HCT116 (cell line): ENCODE measurements around the gene FBXL19. TPM values are rescaled to one million over a fixed set of nuclear protein-coding genes. Genes with fewer than 3 reads are reported as not detected.

ENCODE experiments used
- ATAC-seq: fragments of 200-7000 bp; cut with Tn5 transposase; 2 replicates; pipeline ENCODE4 v1.9.1; 2020; ENCODE audit warnings: mild to moderate bottlenecking, moderate library complexity
- BruUV-seq: library from RNA; stranded (reverse); fragments of 400-500 nt; replicated peaks from 2 replicates; lab custom pipeline; 2021; lab: Mats Ljungman, UMichigan
- CTCF ChIA-PET: fragments of 300-600 bp; sonication (Branson Sonifier 250); formaldehyde crosslinking; loops from one replicate; lab custom pipeline; 2021; ENCODE audit warnings: antibody characterized with exemption; lab: Charles Lee
- POLR2A ChIA-PET: fragments of 300-600, 350-600 bp; sonication (Branson Sonifier 250); formaldehyde crosslinking; loops from one replicate; lab custom pipeline; 2021; ENCODE audit warnings: antibody characterized with exemption; lab: Charles Lee
- RAD21 ChIA-PET, 2 experiments: fragments of 300-600 bp; sonication (Branson Sonifier 250); formaldehyde crosslinking; loops; one replicate each; lab custom pipeline; 2023; ENCODE audit warnings: low total read pairs in 2 of 2; ENCODE audit not compliant: uncharacterized antibody in 2 of 2, unreplicated experiment in 2 of 2, low non-redundant PET in 1 of 2; lab: Charles Lee
- DNase-seq: peaks from one replicate; pipeline ENCODE4 v3.0.0-alpha.2; 2010; ENCODE audit warnings: low read depth, low spot score
- H2AFZ ChIP-seq: fragments of 200-600 bp; shearing (Covaris generic), sonication (generic); 2 replicates; pipeline ENCODE4 v1.6.1; 2017; ENCODE audit warnings: low read depth, mixed run types, mixed read lengths, antibody characterized with exemption, low read length; ENCODE audit not compliant: poor library complexity, severe bottlenecking
- H3K27ac ChIP-seq: 2 replicates; pipeline ENCODE4 v1.5.1; 2012; ENCODE audit warnings: low read depth, low read length
- H3K27me3 ChIP-seq: fragments of 200-600 bp; sonication (generic); 2 replicates; pipeline ENCODE4 v1.6.1; 2016; ENCODE audit warnings: mixed run types, low read length, mixed read lengths; ENCODE audit not compliant: insufficient read depth
- H3K36me3 ChIP-seq, 2 experiments: fragments of 200-500 bp in 1 of 2; fragments of 200-600 bp in 1 of 2; sonication (Bioruptor generic) in 1 of 2; sonication (generic) in 1 of 2; 2 replicates each; pipeline versions ENCODE4 v1.5.1 to v1.6.1; 2014 to 2016; ENCODE audit warnings: low read length in 2 of 2, inconsistent platforms in 1 of 2, mixed read lengths in 1 of 2, mixed run types in 1 of 2; ENCODE audit not compliant: insufficient read depth in 2 of 2, control insufficient read depth in 1 of 2
- H3K4me1 ChIP-seq, 2 experiments: fragments of 200-600 bp in 1 of 2; sonication (generic) in 1 of 2; 2 replicates each; pipeline versions ENCODE4 v1.5.1 to v1.6.1; 2012 to 2017; ENCODE audit warnings: low read length in 2 of 2, inconsistent platforms in 1 of 2, mild to moderate bottlenecking in 1 of 2, mixed read lengths in 1 of 2, mixed run types in 1 of 2, moderate library complexity in 1 of 2; ENCODE audit not compliant: insufficient read depth in 2 of 2, control insufficient read depth in 1 of 2
- H3K4me2 ChIP-seq: fragments of 200-600 bp; sonication (generic); 2 replicates; pipeline ENCODE4 v1.6.1; 2017; ENCODE audit warnings: mixed run types, low read length, mixed read lengths
- H3K4me3 ChIP-seq, 2 experiments: fragments of 200-600 bp in 1 of 2; sonication (generic) in 1 of 2; replicated peaks in 1 of 2; 2 replicates each; pipeline ENCODE4 v1.5.1; 2011 to 2016; ENCODE audit warnings: low read length in 2 of 2, control low read depth in 1 of 2, low read depth in 1 of 2, mild to moderate bottlenecking in 1 of 2, mixed read lengths in 1 of 2, mixed run types in 1 of 2
- H3K79me2 ChIP-seq: fragments of 200-600 bp; sonication (generic); 2 replicates; pipeline ENCODE4 v1.6.1; 2017; ENCODE audit warnings: mild to moderate bottlenecking, mixed run types, low read length, moderate library complexity, mixed read lengths; ENCODE audit not compliant: insufficient read depth
- H3K9ac ChIP-seq: fragments of 200-600 bp; sonication (generic); 2 replicates; pipeline ENCODE4 v1.6.1; 2016; ENCODE audit warnings: low read length, mixed read lengths
- H3K9me2 ChIP-seq: fragments of 200-600 bp; sonication (generic), shearing (Covaris generic); 2 replicates; pipeline ENCODE4 v1.6.1; 2017; ENCODE audit warnings: mixed run types, mild to moderate bottlenecking, moderate library complexity; ENCODE audit not compliant: insufficient read depth
- H3K9me3 ChIP-seq, 2 experiments: fragments of 200-500 bp in 1 of 2; fragments of 200-600 bp in 1 of 2; sonication (Bioruptor generic) in 1 of 2; sonication (generic) in 1 of 2; 2 replicates each; pipeline ENCODE4 v1.6.1; 2014 to 2017; ENCODE audit warnings: low read length in 2 of 2, mixed read lengths in 2 of 2, inconsistent platforms in 1 of 2, low read depth in 1 of 2, mild to moderate bottlenecking in 1 of 2, mixed run types in 1 of 2, moderate library complexity in 1 of 2; ENCODE audit not compliant: control insufficient read depth in 1 of 2, insufficient read depth in 1 of 2
- H4K20me1 ChIP-seq: fragments of 200-600 bp; sonication (generic), shearing (Covaris generic); 2 replicates; pipeline ENCODE4 v1.6.1; 2017; ENCODE audit warnings: mixed run types, mild to moderate bottlenecking, moderate library complexity; ENCODE audit not compliant: insufficient read depth
- CBX3 ChIP-seq: IDR thresholded peaks from 2 replicates; pipeline ENCODE4 v1.6.1; 2012; ENCODE audit warnings: low read depth
- CEBPB ChIP-seq: IDR thresholded peaks from 2 replicates; pipeline ENCODE4 v1.6.1; 2012; ENCODE audit warnings: low read depth
- MAX ChIP-seq: IDR thresholded peaks from 2 replicates; pipeline ENCODE4 v1.6.1; 2012
- POLR2A ChIP-seq: IDR thresholded peaks from 2 replicates; pipeline ENCODE4 v1.7.0; 2011; ENCODE audit warnings: borderline replicate concordance; ENCODE audit not compliant: insufficient read depth, insufficient read length; ENCODE audit errors: extremely low read depth
- POLR2AphosphoS5 ChIP-seq: IDR thresholded peaks from 2 replicates; pipeline ENCODE4 v1.6.1; 2011; ENCODE audit warnings: mild to moderate bottlenecking, low read depth, low read length, moderate library complexity
- SIN3A ChIP-seq: IDR thresholded peaks from 2 replicates; pipeline ENCODE4 v1.6.1; 2012; ENCODE audit warnings: low read depth
- SRF ChIP-seq: IDR thresholded peaks from 2 replicates; pipeline ENCODE4 v1.6.1; 2012; ENCODE audit warnings: low read depth
- TCF7L2 ChIP-seq: IDR thresholded peaks from 2 replicates; pipeline ENCODE4 v1.7.0; 2011; ENCODE audit warnings: borderline replicate concordance, inconsistent platforms; ENCODE audit not compliant: insufficient read depth, insufficient read length; ENCODE audit errors: extremely low read depth
- intact Hi-C: fragments of 100-400 bp; cut with micrococcal nuclease; formaldehyde crosslinking; loops from 2 replicates; pipeline ENCODE4 v1.10.0; 2022
- total RNA-seq: library from RNA; stranded (reverse); gene quantifications from one replicate; pipeline ENCODE4 v1.2.1, GENCODE V29; 2021; ENCODE audit not compliant: unreplicated experiment

The FBXL19 gene
- total RNA-seq, 1 experiment from 2014 or later = 45.2 TPM

GRCh38 chr16:30983289-30983889 is 60.0 kb downstream of the FBXL19 start:
- no peaks in the 10 kb centered on the region for H3K9me2 ChIP-seq
- no peak overlapping the region for H3K4me2 ChIP-seq
- BruUV-seq = no TSS peak
- no peak overlapping the region for H2AFZ ChIP-seq
- H3K27ac ChIP-seq = no peak overlapping the region
- CTCF ChIA-PET = interaction anchor here (1.6 to 4.0 kb wide), 2 partner anchors 350 to 459 kb away, joined by 5 to 12 read pairs; partner anchors contain the start of gene ZNF843
- POLR2A ChIA-PET = no interaction called here
- no peak for TF ChIP-seq CBX3
- TF ChIP-seq CEBPB = no peak
- no peak for TF ChIP-seq MAX
- no peak for TF ChIP-seq POLR2A
- no peak for TF ChIP-seq SRF
- no peak for TF ChIP-seq SIN3A
- no peak for TF ChIP-seq TCF7L2
- TF ChIP-seq POLR2AphosphoS5 = no peak
- no peaks in the 10 kb centered on the region for H4K20me1 ChIP-seq
- ATAC-seq = no peak
- no peak overlapping the region for H3K4me3 ChIP-seq
- H3K79me2 ChIP-seq = no peaks in the 10 kb centered on the region; the same call in 1 of the 2 replicates
- peaks cover 0 to 14% of the 10 kb centered on the region in 2 experiments; a peak in 3 of 4 replicates for H3K4me1 ChIP-seq
- H3K9ac ChIP-seq = no peak overlapping the region
- peaks cover 0 to 9% of the 10 kb centered on the region in 2 experiments; a peak in 3 of 4 replicates for H3K36me3 ChIP-seq
- DNase-seq = no peak
- RAD21 ChIA-PET = no interaction called here
- intact Hi-C loops = loop anchor here (10.0 kb wide), 1 partner anchor 711 kb away; no protein-coding TSS in a partner anchor
- no peaks in the 10 kb centered on the region for H3K27me3 ChIP-seq
- no peaks in the 10 kb centered on the region for H3K9me3 ChIP-seq
